Activated naive CD4-positive, alpha-beta T cell treated with Interleukin-2 at 50 U/mL for 16 hours (primary cell): ENCODE data around the gene ESYT3.
"Not testable (repeated sequence)": the region's sequence is repeated elsewhere in the genome, so short reads cannot be mapped to it uniquely, and the experiment has no call there.

Source experiments
- DNase-seq: peaks from one replicate; pipeline ENCODE4 v3.0.0-alpha.2; 2020

Gene ESYT3

DNA sequence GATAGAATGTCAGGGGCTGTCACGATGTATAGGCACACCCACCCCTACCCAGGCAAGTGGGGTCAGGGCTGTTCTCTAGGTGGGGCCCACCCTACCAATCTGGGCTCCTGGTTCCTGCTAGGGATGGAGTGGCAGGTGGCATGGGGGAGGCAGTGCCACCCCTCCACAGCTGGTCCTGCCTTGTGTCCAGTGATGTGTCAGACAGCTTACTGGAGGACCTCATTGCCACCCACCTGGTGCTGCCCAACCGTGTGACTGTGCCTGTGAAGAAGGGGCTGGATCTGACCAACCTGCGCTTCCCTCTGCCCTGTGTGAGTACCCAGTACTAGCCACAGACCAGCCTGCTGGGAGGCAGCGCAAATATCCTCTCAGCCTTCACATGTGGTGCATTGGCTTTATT lies 27.5 kb downstream of the ESYT3 start:
- DNase-seq, result no peak

DNA sequence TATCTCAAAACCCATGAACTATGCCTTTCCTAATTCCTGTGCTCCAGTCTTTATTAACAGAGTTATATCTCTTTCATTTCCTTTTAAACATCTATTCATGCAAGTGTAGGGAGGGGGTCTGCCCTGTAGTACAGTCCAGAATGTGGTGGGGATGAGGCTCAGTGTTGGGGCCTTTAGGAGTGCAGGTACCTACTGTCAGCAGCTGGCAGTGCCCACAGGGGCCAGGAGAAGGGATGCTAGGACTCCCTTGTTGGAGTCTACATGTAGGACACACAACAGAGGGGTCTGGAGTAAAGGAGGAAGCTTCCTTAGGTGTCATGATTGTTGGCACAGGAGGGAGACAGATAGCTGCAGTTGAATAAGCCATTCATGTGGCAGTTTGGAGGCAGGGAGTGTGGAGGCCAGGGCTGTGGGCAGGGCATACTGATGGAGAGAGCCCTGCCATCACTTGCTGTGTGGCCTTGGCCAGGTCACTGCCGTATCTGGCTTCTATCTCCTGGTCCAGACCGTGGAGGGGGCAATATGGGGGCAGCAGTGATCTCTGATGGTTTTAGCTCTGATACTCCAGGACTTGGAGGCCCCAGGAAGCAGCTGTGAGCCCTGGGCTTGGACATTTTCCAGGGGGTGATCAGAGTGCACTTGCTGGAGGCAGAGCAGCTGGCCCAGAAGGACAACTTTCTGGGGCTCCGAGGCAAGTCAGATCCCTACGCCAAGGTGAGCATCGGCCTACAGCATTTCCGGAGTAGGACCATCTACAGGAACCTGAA lies 29.5 kb downstream of the ESYT3 start:
- no peak for DNase-seq

DNA sequence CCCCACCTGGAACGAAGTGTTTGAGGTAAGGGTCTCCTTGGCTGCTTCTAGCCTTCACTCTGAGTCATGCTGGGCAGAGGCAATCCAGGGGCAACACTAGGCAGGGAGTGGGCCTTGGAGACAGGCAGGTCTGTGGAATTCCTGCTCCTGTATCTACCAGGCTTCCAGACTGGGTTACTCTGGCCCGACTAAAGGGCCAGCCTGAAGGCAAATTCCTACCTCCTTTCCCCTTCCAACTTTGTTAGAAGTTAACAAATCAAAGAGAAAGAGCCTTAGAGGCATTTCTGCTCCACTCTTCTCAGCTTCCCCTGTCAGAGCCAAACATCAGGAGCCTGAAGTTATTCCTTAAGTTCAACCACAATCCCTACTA lies 30.1 kb downstream of the ESYT3 start:
- no peak for DNase-seq

DNA sequence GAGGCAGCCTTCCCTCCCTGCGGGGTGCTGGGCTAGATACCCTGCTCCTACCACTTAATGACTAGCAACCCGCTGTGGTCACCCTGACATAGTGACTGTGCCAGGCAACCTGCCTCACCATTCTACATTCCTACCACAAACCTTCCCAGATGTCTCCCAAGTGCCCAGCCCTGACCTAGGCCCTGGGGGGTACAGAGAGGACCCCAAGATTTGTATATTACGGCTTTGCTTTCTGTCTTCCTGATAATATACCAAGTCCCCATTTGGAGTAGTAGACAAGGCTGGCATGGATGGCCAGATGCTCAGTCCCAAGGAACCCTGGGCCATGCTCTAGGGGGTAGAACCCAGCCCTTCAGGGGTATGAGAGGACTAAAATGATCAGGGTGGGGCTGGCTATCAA lies 31.0 kb downstream of the ESYT3 start:
- DNase-seq, result no peak

- no peak for DNase-seq
Observed at GRCh38 chr3:138465925-138466324, 31.5 kb downstream of the ESYT3 start.

DNA sequence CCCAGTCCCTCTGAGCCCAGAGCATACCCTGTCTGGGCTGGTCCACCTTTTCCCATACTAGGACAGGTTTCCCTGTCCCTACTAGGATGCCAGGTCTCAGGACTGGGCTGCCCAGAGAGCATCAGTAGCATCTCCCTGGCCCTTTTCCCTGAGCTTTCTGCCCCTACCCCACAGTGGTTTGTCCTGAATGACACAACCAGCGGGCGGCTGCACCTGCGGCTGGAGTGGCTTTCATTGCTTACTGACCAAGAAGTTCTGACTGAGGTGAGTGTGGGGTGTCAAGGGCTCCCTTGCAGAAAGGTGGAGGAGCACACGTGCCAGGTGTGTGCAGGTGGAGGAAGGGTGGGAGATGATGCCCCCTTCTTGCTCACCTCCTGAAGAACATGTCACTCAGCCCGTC lies 33.5 kb downstream of the ESYT3 start:
- DNase-seq, result no peak

GRCh38 chr3:138468451-138468850 lies 34.0 kb downstream of the ESYT3 start:
- DNase-seq, result no peak

DNA sequence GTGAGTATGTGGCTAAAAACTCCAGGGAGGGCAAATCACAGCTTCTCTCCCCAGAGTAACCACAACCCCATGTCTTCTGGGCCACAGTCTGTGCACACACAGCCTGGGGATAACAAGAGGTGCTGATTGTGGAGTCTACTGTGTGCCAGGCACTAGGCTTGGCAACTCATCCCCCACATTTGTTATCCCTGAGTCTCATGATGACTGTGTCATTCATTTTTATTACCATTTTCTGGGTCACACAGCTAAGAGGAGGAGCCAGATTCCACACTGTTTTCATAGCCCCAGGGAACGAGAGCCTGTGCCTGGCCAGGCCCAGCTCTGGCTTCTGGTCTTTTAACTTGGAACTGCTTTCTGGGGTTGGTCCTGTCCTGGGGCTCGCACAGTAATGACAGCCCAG lies 34.5 kb downstream of the ESYT3 start:
- DNase-seq, result no peak

- DNase-seq, result no peak
Observed at GRCh38 chr3:138469874-138470273, 35.5 kb downstream of the ESYT3 start.

GRCh38 chr3:138470687-138471086 lies 36.3 kb downstream of the ESYT3 start:
- DNase-seq, result no peak

GRCh38 chr3:138471481-138471880 lies 37.1 kb downstream of the ESYT3 start:
- DNase-seq, result no peak

- no peak for DNase-seq
Observed at GRCh38 chr3:138472141-138472825, 37.9 kb downstream of the ESYT3 start.

DNA sequence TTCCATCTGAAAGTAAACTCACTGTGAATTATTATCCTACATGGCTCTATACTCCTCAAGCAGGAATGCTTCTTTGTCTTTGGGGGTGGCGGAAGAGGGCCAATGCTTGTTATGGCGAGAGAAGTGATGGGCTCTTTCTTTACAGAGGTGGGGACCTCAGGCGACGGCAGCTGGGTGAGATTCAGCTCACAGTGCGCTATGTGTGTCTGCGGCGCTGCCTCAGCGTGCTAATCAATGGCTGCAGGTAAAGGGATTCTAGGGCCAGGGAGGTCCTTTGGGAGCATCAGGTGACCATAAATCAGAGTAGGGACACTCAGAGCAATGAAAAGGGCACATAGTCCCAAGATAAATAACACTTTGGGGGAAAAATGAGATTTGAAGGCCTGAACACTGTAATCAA lies 39.0 kb downstream of the ESYT3 start:
- no peak for DNase-seq

DNA sequence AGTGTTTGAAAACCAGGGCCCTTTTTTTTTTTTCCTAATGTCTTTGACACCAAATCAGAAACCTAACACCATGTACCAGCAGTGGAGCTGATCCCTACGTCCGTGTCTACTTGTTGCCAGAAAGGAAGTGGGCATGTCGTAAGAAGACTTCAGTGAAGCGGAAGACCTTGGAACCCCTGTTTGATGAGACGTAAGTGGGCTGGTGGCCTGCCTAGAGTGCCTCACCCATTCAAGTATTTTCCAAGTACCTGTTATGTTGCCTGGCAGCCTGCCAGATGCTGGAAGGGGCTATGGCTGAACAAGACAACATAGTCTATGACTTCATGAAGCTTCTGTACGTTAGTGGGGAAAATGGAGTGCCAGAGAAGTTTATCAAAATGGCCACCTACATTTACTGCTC lies 39.7 kb downstream of the ESYT3 start:
- no peak for DNase-seq

- DNase-seq, result no peak
Observed at GRCh38 chr3:138476526-138476925, 42.1 kb downstream of the ESYT3 start.

GRCh38 chr3:138477120-138477519 lies 42.7 kb downstream of the ESYT3 start:
- no peak for DNase-seq

DNA sequence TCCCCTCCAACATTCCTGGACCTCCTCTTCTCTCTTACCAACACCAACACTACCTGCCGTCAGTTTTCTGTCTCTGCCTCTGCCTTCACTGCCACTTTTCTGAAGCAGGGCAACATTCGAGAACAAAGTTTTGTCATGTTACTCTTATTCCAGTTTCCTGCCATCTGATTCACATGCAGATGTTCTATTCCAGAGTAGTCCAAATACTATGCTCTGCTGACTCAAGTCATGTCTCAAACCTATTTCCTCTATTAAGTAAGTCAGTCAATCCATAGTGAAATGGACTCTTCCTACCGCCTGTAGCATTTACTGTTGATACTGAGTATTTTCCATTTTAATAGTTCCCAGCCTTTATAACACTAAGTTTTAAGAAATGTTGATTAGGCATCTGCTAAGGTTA lies 43.4 kb downstream of the ESYT3 start:
- DNase-seq, result no peak

- DNase-seq, result no peak
Observed at GRCh38 chr3:138479438-138479863, 45.0 kb downstream of the ESYT3 start.

DNA sequence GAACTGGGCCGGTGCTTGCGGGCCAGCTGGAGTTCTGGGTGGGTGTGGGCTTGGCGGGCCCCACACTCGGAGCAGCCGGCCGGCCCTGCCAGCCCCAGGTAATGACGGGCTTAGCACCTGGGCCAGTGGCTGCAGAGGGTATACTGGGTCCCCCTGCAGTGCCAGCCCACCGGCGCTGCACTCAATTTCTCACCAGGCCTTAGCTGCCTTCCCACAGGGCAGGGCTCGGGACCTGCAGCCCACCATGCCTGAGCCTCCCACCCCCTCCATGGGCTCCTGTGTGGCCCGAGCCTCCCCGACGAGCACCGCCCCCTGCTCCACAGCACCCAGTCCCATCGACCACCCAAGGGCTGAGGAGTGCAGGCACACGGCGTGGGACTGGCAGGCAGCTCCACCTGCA lies 50.3 kb downstream of the ESYT3 start:
- DNase-seq, result not testable (repeated sequence)

DNA sequence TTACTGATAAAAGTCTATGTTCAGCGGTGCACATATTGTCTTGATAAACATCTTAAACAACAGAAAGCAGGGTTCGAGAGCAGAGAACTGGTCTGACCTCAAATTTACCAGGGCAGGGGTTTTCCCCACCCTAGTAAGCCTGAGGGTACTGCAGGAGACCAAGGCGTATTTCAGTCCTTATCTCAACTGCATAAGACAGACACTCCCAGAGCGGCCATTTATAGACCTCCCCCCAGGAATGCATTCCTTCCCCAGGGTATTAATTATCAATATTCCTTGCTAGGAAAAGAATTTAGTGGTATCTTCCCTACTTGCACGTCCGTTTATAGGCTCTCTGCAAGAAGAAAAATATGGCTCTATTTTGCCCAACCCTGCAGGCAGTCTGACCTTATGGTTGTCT lies 52.2 kb downstream of the ESYT3 start:
- not testable (repeated sequence) for DNase-seq

GRCh38 chr3:138491971-138492370 lies 57.6 kb downstream of the ESYT3 start:
- DNase-seq, result no peak

- DNase-seq, result no peak
Observed at GRCh38 chr3:138492980-138493675, 58.7 kb downstream of the ESYT3 start.

DNA sequence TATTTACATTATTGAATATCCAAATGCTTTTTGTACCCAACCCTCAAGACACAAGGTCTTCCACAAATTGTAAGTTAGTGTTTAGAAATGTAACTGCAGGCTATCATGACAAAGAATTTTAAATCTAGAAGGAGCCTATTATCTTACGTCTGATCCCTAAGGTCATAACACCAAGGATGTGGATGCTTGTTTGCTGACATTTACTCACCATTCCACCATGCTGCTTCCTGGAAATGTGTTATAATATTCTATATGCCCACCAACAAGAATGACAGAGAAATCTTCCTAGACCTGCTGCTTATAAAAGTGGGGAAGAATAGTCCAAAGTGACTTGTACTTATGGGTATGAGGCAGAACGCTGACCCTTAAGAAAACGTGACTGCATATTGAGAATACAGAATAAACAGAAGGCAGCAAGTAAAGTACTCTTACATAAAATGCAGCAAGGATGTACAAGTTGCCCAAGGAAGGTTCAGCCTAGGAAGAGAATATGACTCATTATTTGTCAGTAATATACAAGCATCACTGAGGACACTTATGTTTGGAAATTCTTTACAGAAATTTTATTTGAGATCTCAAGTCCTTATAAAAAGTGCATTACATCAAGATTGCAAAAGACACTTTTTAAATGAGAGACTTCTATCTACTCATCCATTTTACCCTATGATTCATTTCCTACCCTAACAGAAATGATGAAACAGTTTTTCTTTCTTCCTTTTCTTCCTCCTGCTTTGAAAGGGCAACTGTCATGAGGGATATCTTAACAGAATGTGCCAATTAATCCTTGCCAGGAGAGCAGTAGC lies 59.6 kb downstream of the ESYT3 start:
- no peak for DNase-seq
